ENCODE results near the gene ITGB8.
A peak's percentile ranks its signal among the peaks of the same experiment; 100 is the strongest.

The ITGB8 gene

DNA sequence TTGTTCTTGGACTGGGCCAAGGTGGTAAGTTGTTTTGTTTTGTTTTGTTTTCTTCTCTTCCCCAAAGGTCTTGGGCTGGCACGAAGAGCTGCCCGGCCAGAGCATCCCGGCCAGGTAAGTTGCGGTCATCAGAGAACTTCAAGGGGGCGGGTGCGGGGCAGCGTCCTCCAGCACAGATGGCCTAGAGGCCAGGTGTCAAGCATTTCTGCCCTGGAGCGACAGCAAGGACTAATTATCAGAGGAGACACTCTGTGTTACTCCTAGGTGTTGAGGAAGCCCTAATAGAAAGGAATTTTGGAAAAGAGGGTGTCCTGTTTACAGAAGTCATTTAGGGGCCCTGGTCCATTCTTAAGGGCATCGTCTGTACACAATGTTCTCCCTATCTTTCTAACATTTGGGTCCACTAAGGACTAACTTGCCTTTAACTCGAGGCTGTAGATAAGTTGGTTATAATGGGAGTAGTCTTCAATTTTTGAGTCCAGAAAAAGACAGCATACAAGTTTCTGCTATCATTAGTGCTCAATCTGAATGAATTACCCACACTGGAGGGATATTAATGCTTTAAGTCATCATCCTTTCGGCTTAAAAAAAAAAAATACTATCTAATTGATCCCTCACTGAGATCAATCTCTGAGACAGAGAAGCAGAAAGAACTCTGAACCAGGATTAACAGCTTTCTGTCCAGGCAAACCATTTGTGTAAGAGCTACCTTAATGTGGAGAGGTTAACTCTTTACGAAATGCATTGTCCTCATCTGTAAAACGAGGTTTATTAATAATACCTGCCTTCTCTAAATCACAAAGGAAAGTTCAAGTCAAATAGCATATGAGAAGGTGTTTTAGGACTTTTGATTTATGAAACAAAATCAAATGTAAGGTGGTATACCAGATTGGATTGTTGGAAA, 1.5 kb downstream of the ITGB8 start:
- Histone ChIP-seq H3K4me1 (peaks cover 15% of the 10 kb centered on the region), H3K4me2 (peak overlapping the region; percentile 86), H3K9ac (no peak overlapping the region), H3K4me3 (peak overlapping the region; percentile 69), H3K36me3 (no peaks in the 10 kb centered on the region), H3K9me3 (no peaks in the 10 kb centered on the region), H4K20me1 (peaks cover 20% of the 10 kb centered on the region), H3K27me3 (peaks cover 52% of the 10 kb centered on the region), H3K27ac (no peak overlapping the region)
- TF ChIP-seq Cebpa-rat (IDR thresholded peaks at IDR 0.05) = no peak

DNA sequence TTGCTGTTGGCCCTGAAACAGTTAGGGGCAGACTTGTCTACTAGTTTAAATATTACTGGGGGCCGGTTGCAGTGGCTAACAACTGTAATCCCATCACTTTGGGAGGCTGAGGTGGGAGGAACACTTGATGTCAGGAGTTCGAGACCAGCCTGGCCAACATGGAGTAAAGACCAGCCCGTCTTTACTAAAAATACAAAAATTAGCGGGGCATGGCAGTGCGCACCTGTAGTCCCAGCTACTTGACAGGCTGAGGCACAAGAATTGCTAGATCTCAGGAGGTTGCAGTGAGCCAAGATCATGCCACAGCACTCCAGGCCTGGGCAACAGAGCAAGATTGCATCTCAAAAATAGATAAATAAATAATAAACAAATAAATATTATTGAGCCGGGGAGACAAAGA, 7.6 kb downstream of the ITGB8 start:
- peaks cover 7% of the 10 kb centered on the region; the same call in 1 of the 2 replicates for H3K27me3 ChIP-seq
- no peaks in the 10 kb centered on the region for H3K9me3 ChIP-seq
- no peak overlapping the region for H3K4me2 ChIP-seq
- no peak for TF ChIP-seq Cebpa-rat (IDR thresholded peaks at IDR 0.05)
- no peak overlapping the region for H3K9ac ChIP-seq
- H3K4me1 ChIP-seq = no peaks in the 10 kb centered on the region
- H3K4me3 ChIP-seq = no peak overlapping the region
- H3K36me3 ChIP-seq = no peaks in the 10 kb centered on the region
- no peaks in the 10 kb centered on the region for H4K20me1 ChIP-seq
- no peak overlapping the region for H3K27ac ChIP-seq

- H3K9ac ChIP-seq = no peak overlapping the region
- H3K4me2 ChIP-seq = no peak overlapping the region
Measured at GRCh38 chr7:20340839-20341238, 10.1 kb downstream of the ITGB8 start.

GRCh38 chr7:20343205-20343604, 12.5 kb downstream of the ITGB8 start:
- no peak for TF ChIP-seq Cebpa-rat (IDR thresholded peaks at IDR 0.05)
- no peaks in the 10 kb centered on the region for H3K27me3 ChIP-seq
- H3K27ac ChIP-seq = no peak overlapping the region
- no peak overlapping the region for H3K9ac ChIP-seq
- H3K4me3 ChIP-seq = no peak overlapping the region
- no peaks in the 10 kb centered on the region for H4K20me1 ChIP-seq
- no peak overlapping the region for H3K4me2 ChIP-seq
- no peaks in the 10 kb centered on the region for H3K9me3 ChIP-seq
- H3K36me3 ChIP-seq = no peaks in the 10 kb centered on the region
- no peaks in the 10 kb centered on the region for H3K4me1 ChIP-seq

More at GRCh38 chr7:20340839-20341238, 10.1 kb downstream of the ITGB8 start:
- H3K27ac ChIP-seq = no peak overlapping the region
- no peak overlapping the region for H3K4me3 ChIP-seq
- no peaks in the 10 kb centered on the region for H3K36me3 ChIP-seq
- H3K4me1 ChIP-seq = no peaks in the 10 kb centered on the region
- H4K20me1 ChIP-seq = no peaks in the 10 kb centered on the region
- no peaks in the 10 kb centered on the region for H3K27me3 ChIP-seq
- no peak for TF ChIP-seq Cebpa-rat (IDR thresholded peaks at IDR 0.05)
- H3K9me3 ChIP-seq = no peaks in the 10 kb centered on the region

DNA sequence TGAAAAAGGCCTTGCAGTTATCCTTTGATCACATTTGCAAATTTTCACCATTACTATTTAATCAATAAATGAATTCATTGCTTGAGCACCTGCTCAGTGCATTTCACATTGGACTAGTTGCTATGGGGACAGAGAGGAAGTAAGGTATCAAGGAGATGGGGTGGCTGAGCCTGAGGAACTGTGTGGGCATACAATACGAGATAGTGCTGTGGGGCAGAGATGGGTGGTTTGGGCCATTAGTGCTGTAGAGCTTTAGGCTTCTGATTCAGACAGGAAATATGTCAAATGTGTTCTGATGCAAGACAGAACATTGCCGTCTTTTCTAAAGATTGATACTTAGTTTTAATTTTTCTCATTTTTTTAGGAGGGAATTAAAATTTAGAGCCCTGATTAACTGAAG, 13.2 kb downstream of the ITGB8 start:
- Histone ChIP-seq H3K36me3 (no peaks in the 10 kb centered on the region), H4K20me1 (no peaks in the 10 kb centered on the region), H3K27ac (no peak overlapping the region), H3K9me3 (no peaks in the 10 kb centered on the region), H3K4me3 (no peak overlapping the region), H3K4me1 (no peaks in the 10 kb centered on the region), H3K9ac (no peak overlapping the region), H3K27me3 (no peaks in the 10 kb centered on the region), H3K4me2 (no peak overlapping the region)
- TF ChIP-seq Cebpa-rat (IDR thresholded peaks at IDR 0.05) = no peak

GRCh38 chr7:20344396-20344795, 13.7 kb downstream of the ITGB8 start:
- no peaks in the 10 kb centered on the region for H3K36me3 ChIP-seq
- no peaks in the 10 kb centered on the region for H4K20me1 ChIP-seq
- TF ChIP-seq Cebpa-rat (IDR thresholded peaks at IDR 0.05) = no peak
- no peaks in the 10 kb centered on the region for H3K4me1 ChIP-seq
- no peak overlapping the region for H3K9ac ChIP-seq
- no peaks in the 10 kb centered on the region for H3K27me3 ChIP-seq
- H3K9me3 ChIP-seq = no peaks in the 10 kb centered on the region
- H3K4me2 ChIP-seq = no peak overlapping the region
- H3K4me3 ChIP-seq = no peak overlapping the region
- H3K27ac ChIP-seq = no peak overlapping the region

DNA sequence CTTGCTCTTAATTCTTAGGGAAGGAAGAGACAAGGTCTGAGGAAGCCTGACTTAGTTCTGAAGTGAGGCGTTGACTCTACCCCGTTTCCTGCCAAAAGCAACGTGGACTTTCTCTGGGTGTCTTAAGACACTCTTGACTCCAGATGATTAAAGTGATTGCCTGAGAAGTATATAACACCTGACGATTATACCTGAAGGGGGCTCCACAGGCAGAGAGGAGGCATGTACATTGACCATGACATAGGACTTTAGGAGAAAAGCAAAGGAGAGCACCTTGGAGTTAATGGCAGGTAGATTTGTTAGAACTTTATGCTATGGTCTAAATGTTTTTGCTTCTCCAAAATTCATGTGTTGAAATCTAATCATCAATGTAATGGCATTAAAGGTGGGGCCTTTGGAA, 15.9 kb downstream of the ITGB8 start:
- Histone ChIP-seq H3K27ac (no peak overlapping the region), H3K36me3 (no peaks in the 10 kb centered on the region), H3K27me3 (no peaks in the 10 kb centered on the region), H3K4me1 (no peaks in the 10 kb centered on the region), H3K4me2 (no peak overlapping the region), H3K9me3 (no peaks in the 10 kb centered on the region), H3K9ac (no peak overlapping the region), H3K4me3 (no peak overlapping the region), H4K20me1 (no peaks in the 10 kb centered on the region)
- no peak for TF ChIP-seq Cebpa-rat (IDR thresholded peaks at IDR 0.05)

DNA sequence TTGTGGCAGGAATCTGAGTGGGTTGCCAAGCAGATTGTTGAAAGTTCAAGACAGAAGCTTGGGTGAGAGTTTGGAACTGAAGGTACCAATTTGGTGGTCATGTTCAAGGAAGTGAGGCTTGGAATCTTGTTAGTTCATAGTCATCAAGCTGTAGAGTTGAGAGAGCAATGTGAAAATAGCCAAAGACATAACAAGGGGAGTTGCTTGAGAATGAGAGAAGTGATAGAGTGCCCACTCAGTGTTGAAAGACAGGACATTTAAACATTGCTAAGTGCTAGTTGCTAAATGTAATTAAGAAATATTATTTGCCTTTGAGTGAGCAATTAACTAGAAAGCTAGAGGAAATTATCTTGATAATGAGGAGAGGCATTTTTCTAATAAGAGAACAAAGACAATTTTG, 17.0 kb downstream of the ITGB8 start:
- no peak for TF ChIP-seq Cebpa-rat (IDR thresholded peaks at IDR 0.05)

GRCh38 chr7:20348125-20348807, 17.6 kb downstream of the ITGB8 start:
- no peak for TF ChIP-seq Cebpa-rat (IDR thresholded peaks at IDR 0.05)
- no peaks in the 10 kb centered on the region for H4K20me1 ChIP-seq
- H3K27me3 ChIP-seq = no peaks in the 10 kb centered on the region
- no peak overlapping the region for H3K9ac ChIP-seq
- H3K4me2 ChIP-seq = no peak overlapping the region
- H3K27ac ChIP-seq = no peak overlapping the region
- no peaks in the 10 kb centered on the region for H3K9me3 ChIP-seq
- H3K4me1 ChIP-seq = no peaks in the 10 kb centered on the region
- no peak overlapping the region for H3K4me3 ChIP-seq
- H3K36me3 ChIP-seq = no peaks in the 10 kb centered on the region

More for the DNA sequence above, 17.0 kb downstream of the ITGB8 start:
- no peaks in the 10 kb centered on the region for H3K4me1 ChIP-seq
- H3K9ac ChIP-seq = no peak overlapping the region
- no peak overlapping the region for H3K27ac ChIP-seq
- H3K27me3 ChIP-seq = no peaks in the 10 kb centered on the region
- H3K4me2 ChIP-seq = no peak overlapping the region
- H3K9me3 ChIP-seq = no peaks in the 10 kb centered on the region
- H3K36me3 ChIP-seq = no peaks in the 10 kb centered on the region
- no peak overlapping the region for H3K4me3 ChIP-seq
- H4K20me1 ChIP-seq = no peaks in the 10 kb centered on the region

DNA sequence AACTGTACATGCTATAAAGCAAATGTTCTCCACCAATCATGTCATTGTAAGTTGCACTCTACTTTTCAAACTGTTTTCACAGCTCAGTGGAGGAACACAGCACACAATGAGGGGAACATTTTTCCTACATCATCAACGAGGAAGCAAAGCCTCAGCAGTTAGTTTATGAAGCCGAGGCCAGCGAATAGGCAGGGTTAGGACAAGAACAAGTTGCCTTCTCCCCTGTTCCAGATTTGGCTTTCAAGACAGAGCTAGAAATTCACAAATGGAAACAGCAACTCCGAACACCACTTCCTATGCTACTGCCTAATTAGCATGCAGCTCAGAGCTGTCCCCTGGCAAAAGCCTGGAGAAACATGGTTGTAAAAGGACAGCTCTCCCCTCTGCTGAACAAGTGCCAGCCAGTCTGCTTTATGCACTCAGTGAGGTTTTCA, 19.8 kb downstream of the ITGB8 start:
- Histone ChIP-seq H3K9ac (no peak overlapping the region), H3K4me1 (peaks cover 8% of the 10 kb centered on the region), H3K27me3 (no peaks in the 10 kb centered on the region), H3K36me3 (no peaks in the 10 kb centered on the region), H3K9me3 (no peaks in the 10 kb centered on the region), H3K4me2 (no peak overlapping the region), H4K20me1 (no peaks in the 10 kb centered on the region), H3K27ac (no peak overlapping the region), H3K4me3 (no peak overlapping the region)
- TF ChIP-seq Cebpa-rat (IDR thresholded peaks at IDR 0.05) = no peak
